PC-9 (cell line): ENCODE results near the gene TLE1.

Source experiments
- CTCF ChIP-seq: fragments of 200-600 bp; sonication (generic); conservative IDR thresholded peaks from 2 replicates; pipeline ENCODE4 v1.6.1; 2017; ENCODE audit warnings: mixed run types, antibody characterized with exemption, mild to moderate bottlenecking, moderate library complexity
- EZH2 ChIP-seq: fragments of 200-600 bp; sonication (generic); IDR thresholded peaks from 2 replicates; pipeline ENCODE4 v1.8.0; 2017; ENCODE audit warnings: antibody characterized with exemption, low read depth

- TF ChIP-seq CTCF: no peak
- no peak for TF ChIP-seq EZH2
Measured at GRCh38 chr9:81634915-81635516, 54.3 kb downstream of the TLE1 start.
